Kidney glomerular epithelial cell (primary cell): ENCODE measurements around the gene PTGFRN.

ENCODE experiments used
- DNase-seq: peaks from one replicate; lab custom pipeline; 2025; lab: John Stamatoyannopoulos, UW

The PTGFRN gene

DNA sequence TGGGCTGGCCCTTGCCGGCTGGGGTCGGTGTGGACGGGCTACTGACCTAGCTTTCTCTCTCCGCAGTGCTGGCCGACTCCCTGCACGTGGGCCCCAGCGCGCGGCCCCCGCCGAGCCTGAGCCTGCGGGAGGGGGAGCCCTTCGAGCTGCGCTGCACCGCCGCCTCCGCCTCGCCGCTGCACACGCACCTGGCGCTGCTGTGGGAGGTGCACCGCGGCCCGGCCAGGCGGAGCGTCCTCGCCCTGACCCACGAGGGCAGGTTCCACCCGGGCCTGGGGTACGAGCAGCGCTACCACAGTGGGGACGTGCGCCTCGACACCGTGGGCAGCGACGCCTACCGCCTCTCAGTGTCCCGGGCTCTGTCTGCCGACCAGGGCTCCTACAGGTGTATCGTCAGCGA, 34.9 kb downstream of the PTGFRN start:
- no peak for DNase-seq

DNA sequence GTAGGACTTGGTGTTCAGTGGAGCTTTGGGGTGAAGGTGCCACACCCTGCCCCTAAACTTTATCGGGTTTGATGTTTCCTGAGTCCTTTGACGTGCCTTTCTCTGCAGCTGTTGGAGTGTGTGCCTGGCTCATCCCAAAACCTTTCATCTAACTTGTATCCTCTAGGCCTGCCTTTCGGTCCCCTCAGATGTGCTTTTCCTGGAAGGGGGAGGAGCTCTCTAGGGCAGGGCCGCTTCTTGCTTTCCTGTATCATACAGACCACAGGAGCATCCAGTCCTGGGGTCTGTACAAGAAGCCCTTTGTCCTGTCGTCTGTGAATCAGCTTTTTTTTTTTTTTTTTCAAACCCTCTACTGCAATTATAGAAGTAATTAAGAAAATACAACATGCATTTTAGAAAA, 35.7 kb downstream of the PTGFRN start:
- no peak for DNase-seq

DNA sequence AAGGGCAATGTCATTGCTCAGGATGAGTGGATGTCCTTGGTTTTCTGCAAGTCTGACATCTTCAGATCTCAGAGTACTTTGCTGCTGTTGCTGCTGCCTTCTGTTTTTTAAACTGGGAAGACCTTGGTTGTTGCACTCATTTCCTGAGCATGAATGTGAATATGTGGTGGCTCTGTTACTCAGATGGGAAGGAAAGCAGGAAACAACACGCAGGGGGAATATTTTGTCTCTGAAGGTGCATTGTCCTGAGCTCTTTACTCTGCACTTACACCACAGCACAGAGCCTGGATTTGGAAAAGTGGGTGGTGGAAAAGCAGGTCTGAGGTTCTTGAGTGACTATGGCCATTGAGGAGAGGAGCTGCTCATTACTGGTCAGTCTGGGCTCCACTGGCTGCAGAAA, 36.3 kb downstream of the PTGFRN start:
- DNase-seq, result no peak

DNA sequence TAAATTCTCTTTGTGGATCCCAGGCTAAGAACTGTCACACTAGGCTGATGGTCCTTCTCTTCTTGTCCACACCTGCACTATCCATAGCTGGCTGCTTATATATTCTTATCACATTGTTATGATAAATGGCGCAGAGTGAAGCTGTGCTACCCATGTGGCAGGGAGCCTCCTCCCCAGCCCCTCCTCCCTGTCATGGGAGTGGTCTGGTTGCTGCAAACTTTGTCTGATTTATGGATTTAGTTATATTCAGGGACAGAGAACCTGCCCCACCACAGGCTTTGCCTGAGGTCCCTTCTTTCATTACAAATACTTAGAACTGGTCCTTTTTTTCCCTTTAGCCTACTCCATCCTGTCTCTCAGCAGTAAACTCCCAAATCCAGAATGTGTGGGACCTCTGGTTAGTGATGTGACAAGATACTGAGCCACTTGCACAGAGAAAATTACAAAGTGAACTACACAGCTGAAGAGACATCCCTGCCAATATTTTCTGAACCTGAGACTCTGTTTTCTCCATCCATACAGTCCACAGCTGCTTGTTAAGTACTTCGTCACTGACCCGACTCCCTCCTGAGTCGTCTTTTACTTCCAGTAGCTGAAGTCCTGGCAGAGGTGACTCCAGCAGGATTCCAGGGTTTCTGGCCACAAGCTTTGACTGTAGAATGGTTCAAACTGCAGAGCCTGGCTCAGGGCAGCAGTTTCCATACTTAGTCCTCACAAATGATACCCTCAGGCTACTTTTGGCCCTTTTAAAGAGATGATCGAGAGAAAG, 37.6 kb downstream of the PTGFRN start:
- DNase-seq, result no peak

DNA sequence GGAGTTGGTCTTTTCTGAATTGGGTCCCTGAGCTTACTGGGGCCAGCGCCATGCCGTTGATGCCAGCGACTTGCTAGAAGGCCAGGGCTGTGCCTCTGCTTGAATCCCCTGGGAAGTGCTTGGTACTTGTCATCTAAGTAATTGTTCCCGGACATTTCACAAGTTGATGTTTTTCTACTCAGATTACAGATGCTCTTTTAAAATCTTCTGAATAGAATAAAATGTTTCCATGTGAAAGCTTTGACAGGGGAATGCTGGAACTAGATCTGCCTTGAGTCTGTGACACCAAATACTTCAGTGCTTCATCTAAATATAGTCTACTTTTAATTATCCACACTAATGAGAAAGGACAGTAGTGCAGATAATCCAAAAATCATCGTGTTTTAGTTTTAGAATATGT, 38.3 kb downstream of the PTGFRN start:
- no peak for DNase-seq

DNA sequence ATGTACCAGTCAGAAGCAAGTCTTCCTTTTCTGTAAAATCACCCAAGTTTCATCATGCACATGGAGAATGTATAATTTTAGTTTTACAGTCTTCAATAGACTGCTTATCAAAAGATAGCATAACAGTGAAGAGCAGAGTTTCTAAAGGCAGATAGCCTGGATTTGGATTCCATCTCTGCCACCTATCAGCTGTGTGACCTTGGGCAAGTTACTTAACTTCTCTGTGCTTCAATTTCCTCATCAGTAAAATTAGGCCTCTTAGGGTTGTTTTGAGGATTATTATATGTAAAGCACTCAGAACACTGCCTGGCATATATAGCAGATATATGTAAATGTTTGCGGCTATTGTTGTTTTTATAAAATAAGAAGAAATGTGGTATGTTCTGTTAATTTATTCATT, 38.9 kb downstream of the PTGFRN start:
- no peak for DNase-seq

DNA sequence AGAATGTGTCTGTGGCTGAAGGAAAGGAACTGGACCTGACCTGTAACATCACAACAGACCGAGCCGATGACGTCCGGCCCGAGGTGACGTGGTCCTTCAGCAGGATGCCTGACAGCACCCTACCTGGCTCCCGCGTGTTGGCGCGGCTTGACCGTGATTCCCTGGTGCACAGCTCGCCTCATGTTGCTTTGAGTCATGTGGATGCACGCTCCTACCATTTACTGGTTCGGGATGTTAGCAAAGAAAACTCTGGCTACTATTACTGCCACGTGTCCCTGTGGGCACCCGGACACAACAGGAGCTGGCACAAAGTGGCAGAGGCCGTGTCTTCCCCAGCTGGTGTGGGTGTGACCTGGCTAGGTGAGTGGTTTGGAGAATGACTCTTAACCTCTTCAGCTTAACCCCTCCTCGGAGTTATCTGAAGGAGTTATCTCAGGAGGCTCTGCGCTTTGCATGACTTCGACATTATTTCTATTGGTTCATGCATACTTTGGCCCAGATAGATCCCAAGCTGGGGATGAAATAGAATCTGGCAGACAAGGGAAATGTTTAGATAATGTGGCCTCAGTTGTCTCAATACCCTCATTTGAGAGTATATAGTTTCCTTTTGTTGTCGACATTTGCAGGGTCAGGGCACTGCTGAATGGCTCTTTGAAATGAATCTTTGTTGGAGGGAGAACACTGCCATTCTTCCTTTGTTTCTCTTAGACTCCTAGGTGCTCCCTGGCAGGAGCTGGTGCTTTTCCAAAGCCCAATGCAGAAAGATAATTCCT, 39.7 kb downstream of the PTGFRN start:
- no peak for DNase-seq

DNA sequence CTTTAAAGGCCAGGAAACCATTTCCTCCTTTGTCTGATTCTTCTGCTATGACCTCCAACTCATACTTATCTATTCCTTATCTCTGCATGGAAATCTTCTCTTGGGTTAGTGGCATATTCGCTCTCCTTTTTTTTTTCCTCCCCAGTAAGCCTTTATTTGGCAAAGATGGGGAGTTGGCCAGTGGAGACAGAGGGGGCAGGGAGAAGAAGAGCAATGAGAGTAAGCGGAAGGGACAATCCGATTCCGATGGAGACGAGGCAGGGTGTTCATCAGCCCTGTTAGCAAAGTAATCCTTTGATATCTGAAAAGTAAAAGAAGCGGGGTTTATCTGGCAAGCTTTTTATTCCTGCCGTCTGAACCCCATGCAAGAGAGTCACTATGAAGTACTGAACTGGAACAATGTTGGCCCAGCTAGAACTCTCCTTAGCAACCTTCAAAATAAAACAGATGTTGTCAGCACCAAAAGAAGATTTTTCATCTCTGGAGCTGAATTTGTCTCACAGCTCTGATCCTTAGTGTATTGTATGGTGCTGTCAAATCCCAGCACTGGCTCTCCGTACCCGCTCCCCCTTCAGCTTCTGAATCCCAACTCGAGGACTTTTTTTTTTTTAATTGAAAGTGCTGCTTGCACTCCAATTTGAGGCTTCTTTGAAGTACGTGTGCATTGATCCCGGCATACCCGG, 40.9 kb downstream of the PTGFRN start:
- no peak for DNase-seq

DNA sequence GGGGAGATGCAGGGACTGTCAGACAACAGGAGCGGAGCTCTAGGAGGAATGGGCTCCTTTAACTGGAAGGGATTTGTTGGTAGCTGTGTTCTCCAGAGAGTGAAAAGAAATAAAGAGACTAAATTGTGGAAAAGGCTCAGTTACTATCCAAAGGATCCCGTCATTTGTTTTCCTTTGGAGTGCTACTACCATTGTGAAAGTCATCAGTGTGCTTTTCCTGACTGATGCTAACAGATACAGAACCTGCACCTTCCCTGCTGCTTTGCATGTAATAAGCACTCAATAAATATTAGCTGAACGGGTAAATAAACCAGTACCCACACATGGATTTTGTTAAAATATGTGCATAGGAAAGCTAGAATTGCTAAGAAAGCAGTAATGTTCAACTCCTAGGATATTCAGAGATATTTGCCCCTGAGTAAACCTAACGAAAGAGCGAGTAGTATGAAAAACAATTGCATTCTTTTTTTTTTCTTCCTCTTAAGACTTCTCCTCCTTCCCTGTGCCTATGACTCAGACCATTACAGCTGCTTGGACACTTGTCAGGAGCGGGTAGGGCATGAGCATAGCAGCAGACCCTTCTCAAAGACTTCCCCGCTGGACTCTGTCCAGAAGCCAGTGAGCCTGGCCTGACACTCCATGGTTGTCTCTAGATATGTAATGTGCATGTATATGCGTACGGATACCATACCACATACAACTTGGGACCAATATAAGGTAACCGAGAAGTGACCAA, 41.7 kb downstream of the PTGFRN start:
- DNase-seq, result peak; percentile 24

DNA sequence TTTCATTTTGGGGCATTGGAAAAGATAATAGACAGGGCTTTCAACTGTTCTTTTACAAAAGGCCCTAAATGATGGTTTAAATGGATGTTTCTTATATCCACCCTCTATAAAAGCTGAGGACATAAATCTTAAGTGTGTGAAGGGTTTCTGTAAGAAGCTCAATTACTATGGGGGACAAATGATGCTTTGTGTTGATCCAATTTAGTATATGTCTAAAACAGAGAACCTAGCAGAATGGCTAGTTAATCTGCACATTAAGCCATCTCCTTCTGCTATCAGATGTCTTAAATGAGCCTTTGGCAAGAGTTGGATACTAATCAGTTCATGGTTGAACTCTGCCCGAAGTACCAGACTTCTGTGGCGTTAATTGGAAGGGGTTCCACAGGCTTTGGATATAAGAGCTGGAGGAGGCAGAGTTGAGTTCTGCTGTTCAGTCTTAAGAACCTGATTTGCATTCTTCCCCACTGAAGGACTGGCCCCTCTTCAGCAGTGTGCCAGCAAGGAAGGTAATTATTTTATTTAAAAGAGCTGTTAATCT, 43.1 kb downstream of the PTGFRN start:
- DNase-seq, result no peak

DNA sequence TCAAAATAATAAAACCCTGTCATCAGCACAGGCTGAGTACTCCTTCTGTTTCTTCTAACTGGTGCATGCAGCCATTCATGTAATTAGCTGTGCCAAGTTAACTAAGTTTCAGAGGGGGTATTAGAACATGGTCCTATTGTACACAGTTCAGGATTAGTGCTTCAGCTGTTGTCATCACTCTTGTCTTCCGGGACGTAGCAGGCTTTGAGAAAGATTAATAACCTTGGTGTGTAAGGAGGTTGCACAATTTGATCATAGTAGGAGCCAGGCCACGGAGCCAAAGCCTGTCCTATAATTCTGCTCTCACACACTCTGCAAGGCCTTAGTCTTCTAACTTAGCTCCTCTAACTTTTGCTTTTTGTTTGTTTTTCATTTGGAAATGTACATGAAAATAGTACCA, 44.7 kb downstream of the PTGFRN start:
- no peak for DNase-seq

DNA sequence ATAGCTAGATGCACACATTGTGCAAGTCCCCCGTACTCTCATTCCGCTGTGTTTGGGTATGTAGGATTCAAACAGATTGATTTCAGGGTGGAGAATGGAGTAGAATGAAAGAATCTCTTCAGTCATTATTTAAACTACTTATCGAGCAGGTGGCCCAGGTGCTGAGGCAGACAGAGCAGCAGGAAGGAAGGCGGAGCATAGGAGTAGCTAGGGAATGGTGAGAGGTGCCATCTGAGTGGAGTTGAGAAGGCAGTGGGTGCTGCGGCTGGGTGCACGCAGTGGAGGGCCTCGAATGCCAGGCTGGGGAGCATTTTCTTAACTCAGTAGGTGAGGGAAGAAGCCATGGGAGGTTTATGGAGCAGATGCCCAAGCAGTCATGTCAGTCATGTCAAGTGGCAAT, 46.7 kb downstream of the PTGFRN start:
- DNase-seq, result no peak

DNA sequence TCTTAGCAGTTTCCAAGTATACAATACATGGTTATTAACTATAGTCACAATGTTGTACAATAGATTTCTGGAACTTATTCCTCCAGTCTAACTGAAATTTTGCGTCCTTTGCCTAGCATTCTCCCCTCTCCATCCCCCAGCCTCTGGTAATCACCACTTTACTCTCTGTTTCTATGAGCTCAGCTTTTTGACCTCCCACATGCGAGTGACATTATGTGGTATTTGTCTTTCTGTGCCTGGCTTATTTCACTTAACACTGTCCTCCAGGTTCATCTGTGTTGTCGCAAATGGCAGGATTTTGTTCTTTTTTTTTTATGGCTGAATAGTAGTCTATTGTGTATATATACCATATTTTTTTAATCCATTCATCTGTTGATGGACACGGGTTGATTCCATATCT, 47.9 kb downstream of the PTGFRN start:
- DNase-seq, result no peak

DNA sequence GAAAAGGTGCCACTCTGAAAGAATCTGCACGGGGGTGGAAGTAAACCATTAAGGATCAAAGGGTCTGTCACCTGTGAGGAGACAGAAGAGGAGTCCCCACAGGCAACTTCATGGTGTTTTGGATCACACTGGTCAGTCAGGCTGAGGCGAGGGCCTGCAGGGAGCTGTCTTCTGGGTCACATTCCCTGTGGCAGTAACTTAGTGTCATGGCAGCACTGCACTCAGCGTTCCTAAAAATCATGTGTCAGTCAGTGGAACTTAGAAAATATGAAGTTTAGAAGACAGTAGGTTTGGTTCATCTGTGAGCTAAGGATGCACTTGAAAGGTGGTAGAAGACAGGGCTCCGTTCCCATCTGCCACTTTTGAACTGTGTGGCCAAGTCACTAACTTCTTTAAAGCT, 48.4 kb downstream of the PTGFRN start:
- no peak for DNase-seq

DNA sequence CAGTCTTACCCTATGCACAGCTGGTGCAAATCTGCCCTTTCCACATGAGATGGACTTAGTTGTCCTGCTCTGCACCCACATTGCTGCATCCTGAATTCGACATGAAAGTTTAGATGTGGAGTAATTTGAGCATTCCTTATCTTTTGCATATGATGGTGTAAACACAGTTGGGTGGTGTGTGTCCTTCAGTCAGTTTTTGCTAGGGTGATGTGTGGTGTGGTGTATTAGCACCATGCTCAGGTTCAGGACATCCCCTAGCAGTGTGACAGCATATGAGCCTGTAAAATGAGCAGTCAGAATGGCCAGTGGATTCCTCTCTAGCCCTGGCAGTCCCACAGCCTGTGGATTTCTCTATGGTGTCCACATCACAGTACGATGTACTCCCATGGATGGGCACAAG, 49.3 kb downstream of the PTGFRN start:
- DNase-seq, result no peak

DNA sequence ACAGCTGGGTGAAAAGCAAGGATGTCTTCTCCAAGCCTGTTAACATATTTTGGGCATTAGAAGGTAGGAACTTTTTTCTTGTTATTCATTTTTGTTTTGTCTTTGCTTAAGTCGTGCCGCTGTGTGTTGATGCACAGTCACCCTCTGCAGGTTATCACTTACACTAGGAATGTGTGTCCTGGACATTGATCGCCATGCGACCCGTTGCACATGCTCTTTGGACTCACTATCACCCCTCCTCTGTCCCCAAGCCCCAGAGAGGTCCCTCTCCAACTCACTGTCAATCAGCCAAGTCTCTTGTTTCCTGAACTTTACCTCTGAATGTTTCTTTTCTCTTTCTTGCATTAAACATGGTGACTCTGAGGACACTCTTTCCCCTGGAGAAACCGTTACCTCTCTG, 51.9 kb downstream of the PTGFRN start:
- DNase-seq, result no peak

DNA sequence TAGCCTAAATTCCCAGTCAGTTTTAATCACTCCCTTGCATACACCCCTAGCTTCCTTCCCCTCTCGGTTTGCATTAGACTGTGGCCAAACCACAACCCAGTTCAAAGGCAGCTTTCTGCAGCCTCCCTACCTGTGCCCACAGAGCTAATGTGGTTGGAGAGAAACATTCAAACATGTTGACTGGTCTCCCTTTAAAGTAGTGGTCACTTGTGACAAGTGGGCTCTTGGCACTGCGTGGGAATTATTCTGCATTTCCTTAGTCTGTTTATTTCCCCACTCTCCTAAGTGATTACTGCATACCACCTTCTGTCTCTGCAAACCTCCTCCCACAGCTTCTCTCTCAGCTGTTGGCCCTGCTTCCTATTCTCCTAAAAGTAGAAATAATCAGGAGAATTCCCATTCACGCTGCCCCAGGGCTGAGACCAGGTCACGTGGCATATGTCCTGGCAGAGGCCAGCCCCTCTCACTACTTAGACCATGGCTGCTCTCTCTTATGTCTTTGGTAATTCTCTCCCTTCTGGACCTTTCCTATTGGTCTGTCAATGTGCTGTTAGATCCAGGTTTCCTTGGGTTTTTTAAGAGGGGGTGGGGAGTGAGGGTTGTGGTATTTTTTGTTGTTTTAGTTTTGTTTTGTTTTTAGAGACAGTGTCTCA, 53.4 kb downstream of the PTGFRN start:
- DNase-seq, result no peak

DNA sequence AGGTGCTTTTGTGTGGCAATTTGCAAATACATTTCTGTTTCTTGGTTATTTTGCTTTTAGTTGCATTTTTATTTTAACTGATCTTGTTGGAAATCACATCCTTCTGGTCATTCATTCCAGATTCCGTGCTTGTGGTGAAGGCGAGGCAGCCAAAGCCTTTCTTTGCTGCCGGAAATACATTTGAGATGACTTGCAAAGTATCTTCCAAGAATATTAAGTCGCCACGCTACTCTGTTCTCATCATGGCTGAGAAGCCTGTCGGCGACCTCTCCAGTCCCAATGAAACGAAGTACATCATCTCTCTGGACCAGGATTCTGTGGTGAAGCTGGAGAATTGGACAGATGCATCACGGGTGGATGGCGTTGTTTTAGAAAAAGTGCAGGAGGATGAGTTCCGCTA, 57.1 kb downstream of the PTGFRN start:
- DNase-seq, result no peak

DNA sequence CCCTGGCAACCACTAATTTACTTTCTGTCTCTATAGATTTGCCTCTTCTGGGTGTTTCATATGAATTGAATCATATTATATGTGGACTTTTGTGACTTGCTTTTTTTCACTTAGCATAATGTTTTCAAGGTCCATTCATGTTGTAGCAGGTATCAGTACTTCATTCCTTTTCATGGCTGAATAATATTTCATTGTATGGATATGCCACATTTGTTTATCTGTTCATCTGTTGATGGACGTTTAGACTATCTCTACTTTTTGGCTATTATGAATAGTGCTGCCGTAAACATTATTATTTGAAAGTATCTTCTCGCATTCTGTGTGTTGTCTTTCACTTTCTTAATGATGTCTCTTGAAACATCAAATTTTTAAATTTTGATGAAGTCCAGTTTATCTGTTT, 59.0 kb downstream of the PTGFRN start:
- DNase-seq, result no peak

DNA sequence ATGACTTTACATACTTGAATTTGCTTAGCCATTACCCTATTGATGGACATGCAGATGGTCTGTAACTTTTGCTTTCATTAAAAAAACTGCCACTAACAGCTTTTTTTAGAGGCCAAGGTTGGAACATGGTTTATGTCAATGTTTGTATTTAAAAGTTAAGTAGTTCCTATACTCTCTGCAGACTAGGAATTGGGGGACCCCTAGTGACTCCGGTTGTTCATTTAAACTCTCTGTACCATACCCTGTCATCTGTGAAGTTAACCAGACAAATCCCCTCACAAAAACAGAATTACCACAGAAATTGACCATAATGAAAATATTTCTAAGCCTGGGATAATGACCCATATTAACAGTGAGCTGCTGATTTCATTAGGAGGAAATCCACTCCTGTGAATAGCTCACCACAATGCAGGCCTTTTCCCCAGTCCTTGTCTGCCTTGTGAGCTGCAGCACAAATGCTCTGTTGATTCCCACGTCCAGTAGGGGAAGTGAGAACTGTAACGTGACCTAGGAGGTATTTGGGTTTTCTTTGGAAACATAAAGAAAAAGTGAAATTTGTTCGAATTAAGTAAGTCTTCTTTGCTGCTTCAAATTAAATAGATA, 61.6 kb downstream of the PTGFRN start:
- no peak for DNase-seq

DNA sequence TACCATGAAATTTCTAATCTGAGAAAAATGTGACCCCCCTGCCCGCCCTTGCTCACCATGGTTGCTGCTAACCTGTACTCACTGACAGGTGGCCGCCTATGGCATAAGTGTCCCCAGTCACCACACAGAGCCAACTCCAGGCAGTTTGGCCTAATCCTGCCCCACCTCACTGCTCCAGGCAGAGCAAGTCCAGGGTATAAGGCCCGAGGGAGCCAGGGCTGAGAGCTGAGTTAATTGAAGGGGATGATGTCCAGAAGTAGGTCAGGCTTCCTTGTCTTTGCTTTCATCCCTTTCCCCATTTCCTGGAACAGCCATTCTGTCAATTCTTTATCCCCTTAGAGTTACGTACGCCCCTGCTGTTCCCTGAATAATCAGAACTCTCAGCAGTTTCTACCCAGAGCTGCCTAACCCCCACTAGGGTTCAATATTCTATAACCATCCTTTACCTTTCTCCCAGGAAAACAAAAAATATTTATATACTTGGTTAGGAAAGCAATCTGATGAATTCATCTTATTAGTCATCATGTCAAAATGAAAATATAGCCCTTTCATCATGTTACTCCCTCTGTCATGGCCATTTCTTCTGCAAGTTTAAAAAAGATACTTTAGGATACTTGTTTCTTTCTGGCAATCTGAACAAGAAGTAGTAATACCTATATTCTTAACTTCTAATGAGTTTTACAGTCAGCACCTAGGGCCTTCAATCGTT, 62.4 kb downstream of the PTGFRN start:
- DNase-seq, result peak; percentile 27
